Panc1 (cell line): ENCODE measurements around the gene NT5DC1. TPM values are rescaled to one million over a fixed set of nuclear protein-coding genes. Genes with fewer than 3 reads are reported as not detected.
"Not testable (repeated sequence)": the region's sequence is repeated elsewhere in the genome, so short reads cannot be mapped to it uniquely, and the experiment has no call there.

Experiments used
- ATAC-seq: fragments of 200-7000 bp; cut with Tn5 transposase; 2 replicates; pipeline ENCODE4 v1.9.1; 2020; ENCODE audit warnings: mild to moderate bottlenecking, moderate library complexity
- BruUV-seq: library from RNA; stranded (reverse); fragments of 400-500 nt; replicated peaks from 2 replicates; lab custom pipeline; 2021; lab: Mats Ljungman, UMichigan
- CTCF ChIA-PET: fragments of 300-600 bp; sonication (Branson Sonifier 250); formaldehyde crosslinking; loops from one replicate; lab custom pipeline; 2022; ENCODE audit warnings: antibody characterized with exemption; lab: Charles Lee
- POLR2A ChIA-PET: fragments of 300-600 bp; sonication (Branson Sonifier 250); formaldehyde crosslinking; loops from one replicate; lab custom pipeline; 2022; ENCODE audit warnings: antibody characterized with exemption; lab: Charles Lee
- DNase-seq: peaks from one replicate; pipeline ENCODE4 v3.0.0-alpha.2; 2010; ENCODE audit warnings: low read depth, low spot score
- H3K27ac ChIP-seq: 2 replicates; pipeline ENCODE4 v1.5.1; 2011; ENCODE audit warnings: mild to moderate bottlenecking, low read length, inconsistent platforms
- H3K27me3 ChIP-seq: fragments of 200-500 bp; sonication (Bioruptor generic); 2 replicates; pipeline ENCODE4 v1.6.0; 2014; ENCODE audit warnings: low read length, inconsistent platforms; ENCODE audit not compliant: control insufficient read depth, insufficient read depth
- H3K36me3 ChIP-seq: fragments of 200-500 bp; sonication (Bioruptor generic); 2 replicates; pipeline ENCODE4 v1.5.1; 2014; ENCODE audit warnings: inconsistent platforms, mild to moderate bottlenecking, low read length, moderate library complexity; ENCODE audit not compliant: control insufficient read depth, insufficient read depth
- H3K4me1 ChIP-seq: 2 replicates; pipeline ENCODE4 v1.5.1; 2011; ENCODE audit warnings: inconsistent platforms, mild to moderate bottlenecking, low read length, moderate library complexity; ENCODE audit not compliant: control insufficient read depth, insufficient read depth
- H3K4me3 ChIP-seq, 2 experiments: 2 replicates each; pipeline ENCODE4 v1.5.1; 2011 to 2012; ENCODE audit warnings: low read depth in 2 of 2, low read length in 2 of 2, mild to moderate bottlenecking in 2 of 2, inconsistent platforms in 1 of 2, moderate library complexity in 1 of 2
- H3K9me3 ChIP-seq: fragments of 200-500 bp; sonication (Bioruptor generic); 2 replicates; pipeline ENCODE4 v1.5.1; 2014; ENCODE audit warnings: low read depth, mild to moderate bottlenecking, inconsistent platforms, low read length, moderate library complexity; ENCODE audit not compliant: control insufficient read depth, insufficient read depth
- CTCF ChIP-seq: fragments of 450-650 bp; IDR thresholded peaks from 2 replicates; pipeline ENCODE4 v1.5.1; 2017; ENCODE audit warnings: mild to moderate bottlenecking
- POLR2AphosphoS5 ChIP-seq: IDR thresholded peaks from 2 replicates; pipeline ENCODE4 v1.6.1; 2012; ENCODE audit warnings: mild to moderate bottlenecking, low read depth, low read length, moderate library complexity
- REST ChIP-seq, 2 experiments: IDR thresholded peaks; 2 replicates each; pipeline ENCODE4 v1.6.1; 2011 to 2012; ENCODE audit warnings: low read depth in 2 of 2, control low read depth in 1 of 2, low read length in 1 of 2, mild to moderate bottlenecking in 1 of 2, moderate library complexity in 1 of 2; ENCODE audit not compliant: insufficient read depth in 1 of 2
- SIN3A ChIP-seq: IDR thresholded peaks from 2 replicates; pipeline ENCODE4 v1.6.1; 2012; ENCODE audit warnings: low read depth, mild to moderate bottlenecking, low read length, moderate library complexity, borderline replicate concordance; ENCODE audit not compliant: insufficient read depth
- TCF7L2 ChIP-seq: IDR thresholded peaks from 2 replicates; pipeline ENCODE4 v1.6.1; 2011; ENCODE audit warnings: mild to moderate bottlenecking, low read depth, low read length, inconsistent platforms
- in situ Hi-C: cut with HindIII; loops from 2 replicates; pipeline ENCODE4 v1.10.0; 2016; ENCODE audit warnings: low sequenced_read_pairs, low pct_unique_long_range_greater_than_20kb
- intact Hi-C: fragments of 100-400 bp; cut with micrococcal nuclease; formaldehyde crosslinking; loops from one replicate; pipeline ENCODE4 v1.10.0; 2022; ENCODE audit not compliant: unreplicated experiment
- total RNA-seq: library from RNA; stranded (reverse); gene quantifications from one replicate; pipeline ENCODE4 v1.2.1, GENCODE V29; 2021; ENCODE audit not compliant: unreplicated experiment

The NT5DC1 gene
- total RNA-seq, 1 experiment from 2014 or later = 79.1 TPM

GRCh38 chr6:116094041-116094440 lies 6.6 kb upstream of the NT5DC1 start:
- in situ Hi-C loops = no loop called here
- Histone ChIP-seq H3K4me3 (no peak overlapping the region), H3K27me3 (no peaks in the 10 kb centered on the region), H3K27ac (no peak overlapping the region), H3K4me1 (no peaks in the 10 kb centered on the region), H3K36me3 (no peaks in the 10 kb centered on the region), H3K9me3 (peaks cover 12% of the 10 kb centered on the region; the same call in 1 of the 2 replicates)
- DNase-seq = no peak
- BruUV-seq = no TSS peak
- intact Hi-C loops = no loop called here
- TF ChIP-seq TCF7L2 (no peak), REST (IDR thresholded peaks at IDR 0.05; ENCODE audit: insufficient read depth in 1 of 2, low read depth in 2 of 2, low read length in 1 of 2) (no peak), POLR2AphosphoS5 (no peak), SIN3A (no peak), CTCF (no peak)
- no peak for ATAC-seq
- POLR2A ChIA-PET = no interaction called here
- CTCF ChIA-PET = no interaction called here

- POLR2A ChIA-PET, DNase-seq, H3K4me3 ChIP-seq, H3K27me3 ChIP-seq, ATAC-seq, intact Hi-C loops, in situ Hi-C loops, H3K27ac ChIP-seq, BruUV-seq, H3K36me3 ChIP-seq, H3K4me1 ChIP-seq: not testable (repeated sequence)
- peaks cover 12% of the 10 kb centered on the region; the same call in 1 of the 2 replicates for H3K9me3 ChIP-seq
- CTCF ChIA-PET = interaction anchor here (0.7 to 2.1 kb wide), 5 partner anchors 16 to 85 kb away, joined by 3 to 10 read pairs (median 6); partner anchors contain the start of gene FRK
These were observed 4.4 kb upstream of the NT5DC1 start for GRCh38 chr6:116096048-116096759.
